Measurements from ENCODE around the gene GJB4. TPM values are rescaled to one million over a fixed set of nuclear protein-coding genes. Genes with fewer than 3 reads are reported as not detected.

Gene GJB4
- total RNA-seq, 1 donor from 2014 or later: not detected

- intact Hi-C loops (cut with DNase I): no loop called here
- DNase-seq (ENCODE audit: low spot score): no peak
These were observed 15.4 kb downstream of the GJB4 start for GRCh38 chr1:34774957-34775356.

- intact Hi-C loops (cut with DNase I): no loop called here
- no peak for DNase-seq (ENCODE audit: low spot score)
These were observed 17.4 kb downstream of the GJB4 start for GRCh38 chr1:34776911-34777310.

GRCh38 chr1:34777519-34778321 is 18.2 kb downstream of the GJB4 start:
- intact Hi-C loops (cut with DNase I): no loop called here
- DNase-seq (ENCODE audit: low spot score): no peak

- DNase-seq (ENCODE audit: low spot score): peak; percentile 4
- intact Hi-C loops (cut with DNase I): no loop called here
These were observed 18.8 kb downstream of the GJB4 start for GRCh38 chr1:34778381-34778780.

GRCh38 chr1:34779005-34779404 is 19.5 kb downstream of the GJB4 start:
- intact Hi-C loops (cut with DNase I): no loop called here
- no peak for DNase-seq (ENCODE audit: low spot score)

- intact Hi-C loops (cut with DNase I): no loop called here
- peak; percentile 27 for DNase-seq (ENCODE audit: low spot score)
These were observed 20.0 kb downstream of the GJB4 start for GRCh38 chr1:34779526-34779925.

GRCh38 chr1:34779962-34780361 is 20.4 kb downstream of the GJB4 start:
- intact Hi-C loops (cut with DNase I): no loop called here
- DNase-seq (ENCODE audit: low spot score): peak; percentile 36

- DNase-seq (ENCODE audit: low spot score): peak; percentile 35
- intact Hi-C loops (cut with DNase I): no loop called here
These were observed 21.0 kb downstream of the GJB4 start for GRCh38 chr1:34780528-34780927.

- DNase-seq (ENCODE audit: low spot score): peak; percentile 49
- intact Hi-C loops (cut with DNase I): no loop called here
These were observed 21.7 kb downstream of the GJB4 start, which contains the start of gene GJB3 for GRCh38 chr1:34781071-34781843. Gene GJB3, plus strand, starts transcription at chr1:34781214. Its CDS starts 3,549 bp downstream, at chr1:34784763.

GRCh38 chr1:34781844-34782391 is 22.4 kb downstream of the GJB4 start:
- peak; percentile 41 for DNase-seq (ENCODE audit: low spot score)
- intact Hi-C loops (cut with DNase I): no loop called here

- peak; percentile 69 for DNase-seq (ENCODE audit: low spot score)
These were observed 25.2 kb downstream of the GJB4 start for GRCh38 chr1:34784751-34785221.

GRCh38 chr1:34785231-34785874 is 25.8 kb downstream of the GJB4 start:
- no peak for DNase-seq (ENCODE audit: low spot score)
- intact Hi-C loops (cut with DNase I): loop anchor here (5.0 kb wide), 1 partner anchor 202 kb away; the partner anchor contains the start of gene TMEM35B

More at GRCh38 chr1:34784751-34785221, 25.2 kb downstream of the GJB4 start:
- intact Hi-C loops (cut with DNase I): loop anchor here (5.0 kb wide), 1 partner anchor 203 kb away; the partner anchor contains the start of gene TMEM35B

GRCh38 chr1:34785875-34786470 is 26.4 kb downstream of the GJB4 start:
- no peak for DNase-seq (ENCODE audit: low spot score)
- intact Hi-C loops (cut with DNase I): loop anchor here (1.0 to 5.0 kb wide), 2 partner anchors 66 to 201 kb away; partner anchors contain the start of gene TMEM35B

GRCh38 chr1:34786521-34787325 is 27.2 kb downstream of the GJB4 start:
- intact Hi-C loops (cut with DNase I): loop anchor here (1.0 to 5.0 kb wide), 2 partner anchors 66 to 201 kb away; partner anchors contain the start of gene TMEM35B
- DNase-seq (ENCODE audit: low spot score): no peak

- no peak for DNase-seq (ENCODE audit: low spot score)
- intact Hi-C loops (cut with DNase I): loop anchor here (5.0 kb wide), 1 partner anchor 200 kb away; the partner anchor contains the start of gene TMEM35B
These were observed 28.2 kb downstream of the GJB4 start for GRCh38 chr1:34787461-34788420.

- intact Hi-C loops (cut with DNase I): no loop called here
- no peak for DNase-seq (ENCODE audit: low spot score)
These were observed 31.4 kb downstream of the GJB4 start for GRCh38 chr1:34790985-34791384.

GRCh38 chr1:34792424-34792823 is 32.9 kb downstream of the GJB4 start:
- DNase-seq (ENCODE audit: low spot score): no peak
- intact Hi-C loops (cut with DNase I): no loop called here
